Measurements from ENCODE around the gene UBL7. TPM values are rescaled to one million over a fixed set of nuclear protein-coding genes. Genes with fewer than 3 reads are reported as not detected.
A peak's percentile ranks its signal among the peaks of the same experiment; 100 is the strongest.

UBL7 gene
- total RNA-seq, 1 experiment from 2014 or later = 47.5 TPM

GRCh38 chr15:74429781-74430400, 31.1 kb downstream of the UBL7 start:
- H2AK5ac ChIP-seq (ENCODE audit: insufficient read length, low read length) = no peak overlapping the region
- H3K18ac ChIP-seq (ENCODE audit: insufficient read length, low read depth, low read length) = no peak overlapping the region
- H3K79me2 ChIP-seq (ENCODE audit: insufficient read depth, low read length) = peaks cover 5% of the 10 kb centered on the region; the same call in 1 of the 2 replicates
- no peaks in the 10 kb centered on the region for H4K20me1 ChIP-seq (ENCODE audit: control insufficient read depth, insufficient read depth, insufficient read length)
- no peak overlapping the region for H2BK12ac ChIP-seq (ENCODE audit: insufficient read length, low read depth, low read length)
- no CpG with 5 or more reads among the region's 6 CpGs for WGBS (ENCODE audit: extremely low coverage, insufficient read length, low lambda C conversion rate)
- H3K23me2 ChIP-seq (ENCODE audit: insufficient read length, low read depth, low read length, poor library complexity, severe bottlenecking) = peaks cover 3% of the 10 kb centered on the region
- no peak overlapping the region for H4K8ac ChIP-seq (replicated peaks; ENCODE audit: insufficient read length, low read depth, low read length)
- no peak overlapping the region for H3K4ac ChIP-seq (ENCODE audit: low read depth, low read length)
- no peak for TF ChIP-seq CTCF (conservative IDR thresholded peaks at IDR 0.05)
- H3K4me2 ChIP-seq (ENCODE audit: insufficient read depth, insufficient read length, low read length) = no peak overlapping the region
- H3K4me3 Mint-ChIP-seq = 0 out of 5 replicates have a peak overlapping the region, but pooled peaks of 1 of the 2 experiments have one; percentile 0
- no peak overlapping the region for H3K56ac ChIP-seq (ENCODE audit: insufficient read length, low read depth, low read length)
- no peak overlapping the region for H3K14ac ChIP-seq (ENCODE audit: insufficient read depth, low read length)
- DNase-seq = no peak
- H3K36me3 Mint-ChIP-seq (ENCODE audit: insufficient read depth in 1 of 3, low read depth in 3 of 3) = no peaks in the 10 kb centered on the region; a peak in 1 of 7 replicates
- no peak overlapping the region for H3K9ac ChIP-seq (ENCODE audit: extremely low read depth, insufficient read length, low read length)
- H2BK20ac ChIP-seq (ENCODE audit: low read depth, low read length, poor library complexity, severe bottlenecking) = no peak overlapping the region
- no peaks in the 10 kb centered on the region; the same call in 1 of the 2 replicates for H3K27me3 ChIP-seq (ENCODE audit: insufficient read depth, low read length)
- H2AFZ ChIP-seq (ENCODE audit: low read length) = no peak overlapping the region
- H4K5ac ChIP-seq (ENCODE audit: insufficient read length, low read depth, low read length) = no peak overlapping the region
- no peak overlapping the region for H3T11ph ChIP-seq (ENCODE audit: low read length)
- no peak overlapping the region for H2BK15ac ChIP-seq (ENCODE audit: low read depth, low read length)
- H3K4me1 Mint-ChIP-seq = peaks cover 23 to 43% of the 10 kb centered on the region in 2 experiments
- H3K9me3 Mint-ChIP-seq = no peaks in the 10 kb centered on the region; a peak in 1 of 5 replicates
- no peak overlapping the region; a peak in 1 of 7 replicates for H3K27ac Mint-ChIP-seq
- H3K23ac ChIP-seq (ENCODE audit: insufficient read length, low read depth, low read length) = no peak overlapping the region
- H3K4me1 ChIP-seq (ENCODE audit: insufficient read depth, low read length) = peaks cover 3% of the 10 kb centered on the region; the same call in 1 of the 2 replicates
- no peak overlapping the region for H2BK120ac ChIP-seq (ENCODE audit: low read depth, low read length, poor library complexity, severe bottlenecking)
- H2BK5ac ChIP-seq (ENCODE audit: insufficient read length, low read length) = no peak overlapping the region
- H4K91ac ChIP-seq (ENCODE audit: insufficient read length, low read depth, low read length) = no peak overlapping the region
- H3K27ac ChIP-seq (ENCODE audit: insufficient read length, low read depth, low read length) = no peak overlapping the region
- H3K9me3 ChIP-seq (ENCODE audit: control insufficient read depth, low read depth, low read length) = no peaks in the 10 kb centered on the region
- H3K79me1 ChIP-seq (ENCODE audit: insufficient read depth, low read depth, low read length, poor library complexity, severe bottlenecking) = no peaks in the 10 kb centered on the region
- peaks cover 33% of the 10 kb centered on the region for H3K27me3 Mint-ChIP-seq (ENCODE audit: low read depth)

Measured in H9 (cell line).